NCI-H526 (cell line): ENCODE data around the gene ZNF763.
"Not testable (repeated sequence)": the region's sequence is repeated elsewhere in the genome, so short reads cannot be mapped to it uniquely, and the experiment has no call there.

ENCODE experiments used
- DNase-seq, 2 experiments: peaks; one replicate each; lab custom pipeline; 2025; lab: John Stamatoyannopoulos, UW

ZNF763 gene

DNA sequence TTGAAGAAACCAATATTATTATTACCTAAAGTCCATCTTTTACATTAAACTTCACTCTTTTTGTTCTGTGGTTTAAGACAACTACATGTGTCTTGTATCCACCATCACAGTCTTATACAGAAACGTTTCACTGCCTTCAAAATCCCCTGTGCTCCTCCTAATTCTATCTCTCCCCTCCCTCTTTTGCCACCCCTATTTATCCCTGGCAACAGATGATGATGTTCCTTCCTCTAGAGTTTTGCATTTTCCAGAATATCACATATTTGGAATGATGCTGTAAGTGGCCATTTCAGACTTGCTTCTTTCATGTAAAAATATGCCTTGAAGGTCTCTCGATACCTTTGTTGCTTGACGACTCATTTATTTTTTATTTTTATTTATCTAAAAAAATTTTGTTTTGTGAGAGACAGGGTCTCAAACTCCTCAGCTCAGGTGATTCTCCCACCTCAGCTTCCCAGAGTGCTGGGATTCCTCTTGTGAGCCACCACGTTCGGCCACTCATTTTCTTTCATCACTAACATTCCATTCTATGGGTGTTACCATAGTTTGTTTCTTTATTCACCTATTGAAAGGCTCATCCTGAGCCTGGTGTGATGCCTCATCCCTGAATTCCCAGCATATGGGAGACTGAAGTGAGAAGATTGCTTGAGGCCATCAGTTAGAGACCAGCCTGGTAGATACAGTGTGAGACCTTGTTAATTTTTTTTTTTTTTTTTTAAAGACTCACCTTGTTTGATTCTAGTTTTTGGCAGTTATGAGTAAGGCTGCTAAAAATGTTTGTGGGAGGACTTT is 8.4 kb downstream of the ZNF763 start:
- DNase-seq, result no peak

DNA sequence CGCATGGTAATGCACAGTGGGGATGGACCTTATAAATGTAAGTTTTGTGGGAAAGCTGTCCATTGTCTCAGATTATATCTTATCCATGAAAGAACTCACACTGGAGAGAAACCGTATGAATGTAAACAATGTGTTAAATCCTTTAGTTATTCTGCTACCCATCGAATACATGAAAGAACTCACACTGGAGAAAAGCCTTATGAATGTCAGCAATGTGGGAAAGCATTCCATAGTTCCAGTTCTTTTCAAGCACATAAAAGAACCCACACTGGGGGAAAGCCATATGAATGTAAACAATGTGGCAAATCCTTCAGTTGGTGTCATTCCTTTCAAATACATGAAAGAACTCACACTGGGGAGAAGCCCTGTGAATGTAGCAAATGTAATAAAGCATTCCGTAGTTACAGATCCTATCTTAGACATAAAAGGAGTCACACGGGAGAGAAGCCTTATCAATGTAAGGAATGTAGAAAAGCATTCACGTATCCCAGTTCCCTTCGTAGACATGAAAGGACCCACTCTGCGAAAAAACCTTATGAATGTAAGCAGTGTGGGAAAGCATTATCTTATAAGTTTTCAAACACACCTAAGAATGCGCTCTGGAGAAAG is 13.8 kb downstream of the ZNF763 start:
- no peak for DNase-seq

DNA sequence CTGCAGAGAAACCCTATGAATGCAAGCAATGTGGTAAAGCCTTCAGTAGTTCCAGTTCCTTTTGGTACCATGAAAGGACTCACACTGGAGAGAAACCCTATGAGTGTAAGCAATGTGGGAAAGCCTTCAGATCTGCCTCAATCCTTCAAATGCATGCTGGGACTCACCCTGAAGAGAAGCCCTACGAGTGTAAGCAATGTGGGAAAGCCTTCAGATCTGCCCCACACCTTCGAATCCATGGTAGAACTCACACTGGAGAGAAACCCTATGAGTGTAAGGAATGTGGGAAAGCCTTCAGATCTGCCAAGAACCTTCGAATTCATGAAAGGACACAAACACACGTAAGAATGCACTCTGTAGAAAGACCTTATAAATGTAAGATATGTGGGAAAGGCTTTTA is 14.7 kb downstream of the ZNF763 start:
- DNase-seq, result no peak

DNA sequence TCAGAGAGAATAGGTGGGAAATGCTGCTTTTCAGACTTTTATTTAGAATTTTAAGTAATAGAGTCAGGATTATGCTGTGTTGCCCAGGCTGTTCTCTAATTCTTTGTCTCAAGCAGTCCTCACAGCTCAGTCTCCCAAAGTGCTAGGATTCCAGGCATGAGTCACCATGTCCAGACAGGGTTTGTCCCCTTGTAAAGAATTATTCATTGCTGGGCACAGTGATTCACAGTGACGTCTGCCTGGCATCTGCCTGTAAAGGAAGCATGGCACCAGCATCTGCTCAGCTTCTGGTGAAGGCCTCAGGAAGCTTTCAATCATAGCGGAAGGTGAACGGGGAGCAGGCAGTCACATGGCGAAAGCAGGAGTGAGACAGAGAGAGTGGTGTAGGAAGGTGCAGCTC is 17.7 kb downstream of the ZNF763 start:
- DNase-seq, result no peak

DNA sequence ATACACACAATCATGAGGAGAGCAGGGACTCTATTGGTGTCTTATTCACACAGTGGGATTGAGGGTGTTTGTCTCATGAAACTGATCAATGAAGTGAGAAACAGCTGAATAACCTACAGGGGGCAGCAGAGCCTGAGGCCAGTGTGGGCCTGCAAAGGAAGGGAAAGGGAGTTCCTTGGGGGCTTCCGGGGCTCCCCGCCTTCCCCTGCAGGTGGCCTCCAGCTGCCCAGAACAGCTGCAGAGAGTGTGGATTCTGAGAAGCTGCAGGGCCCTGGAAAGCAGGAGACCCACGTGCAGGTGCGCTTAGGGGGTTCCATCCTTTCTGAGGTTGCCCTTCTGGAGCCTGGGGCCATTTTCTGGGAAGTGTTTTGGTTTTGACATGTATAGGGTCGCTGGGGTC is 20.1 kb downstream of the ZNF763 start:
- peak in 1 of 2 experiments; percentile 12 for DNase-seq

DNA sequence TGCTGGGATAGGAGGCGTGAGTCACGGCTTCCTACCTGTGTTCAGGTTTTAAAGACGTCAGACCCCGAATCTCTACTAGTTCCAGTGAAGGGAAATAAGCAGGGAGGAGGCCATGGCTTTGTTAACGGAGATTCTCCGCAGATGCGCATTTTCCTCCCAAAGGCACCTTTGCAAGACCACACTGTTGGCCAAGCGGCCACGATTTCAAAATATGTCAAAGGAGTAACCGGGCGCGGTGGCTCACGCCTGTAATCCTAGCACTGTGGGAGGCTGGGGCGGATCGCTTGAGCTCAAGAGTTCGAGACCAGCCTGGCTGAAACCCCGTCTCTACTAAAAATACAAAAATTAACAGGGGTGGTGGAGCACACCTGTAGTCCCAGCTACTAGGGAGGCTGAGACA is 21.9 kb downstream of the ZNF763 start:
- no peak for DNase-seq

DNA sequence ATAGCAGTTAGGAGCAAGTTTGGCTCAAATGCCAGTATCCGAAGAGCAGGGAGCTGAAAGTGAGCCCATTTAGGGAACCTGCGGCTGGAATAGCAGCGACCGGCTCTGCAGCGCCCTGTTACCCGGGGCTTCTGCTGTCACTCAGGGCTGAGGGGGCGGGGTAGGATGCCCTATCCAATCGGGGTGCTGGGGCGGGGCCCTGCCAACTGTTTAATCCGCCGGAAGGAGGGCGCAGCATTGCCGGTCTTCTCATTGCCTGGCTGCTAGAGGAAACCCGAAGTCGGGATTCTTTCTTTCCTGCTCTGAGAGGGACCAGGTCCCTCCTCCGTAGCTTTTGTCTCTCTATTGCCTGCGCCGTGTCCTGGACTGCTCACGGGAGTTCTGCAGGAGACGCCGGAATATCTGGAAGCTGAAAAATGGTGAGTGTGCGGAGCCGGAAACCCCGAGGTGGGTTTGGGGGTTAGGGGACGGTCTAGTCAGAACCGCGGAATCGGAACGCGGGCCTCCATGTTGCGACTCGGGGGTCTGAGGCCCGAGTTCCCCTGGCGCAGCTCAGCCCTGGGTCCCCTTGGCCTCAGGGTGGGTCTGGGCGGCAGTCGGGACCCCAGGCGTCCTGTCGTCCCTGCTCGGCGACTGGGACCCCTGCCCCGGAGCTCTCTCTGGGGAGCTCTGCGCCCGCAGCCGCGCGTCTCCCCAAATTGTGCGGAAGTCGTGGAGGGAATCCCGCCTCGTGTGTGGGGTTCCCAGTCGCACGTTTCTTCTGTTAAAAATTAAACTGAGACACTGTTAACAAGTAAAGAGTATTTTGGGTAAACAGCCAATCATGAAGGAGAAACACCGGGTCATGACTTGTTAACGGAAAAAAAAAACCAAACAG is 22.8 kb downstream of the ZNF763 start:
- peak; percentile 88 to 95 for DNase-seq

DNA sequence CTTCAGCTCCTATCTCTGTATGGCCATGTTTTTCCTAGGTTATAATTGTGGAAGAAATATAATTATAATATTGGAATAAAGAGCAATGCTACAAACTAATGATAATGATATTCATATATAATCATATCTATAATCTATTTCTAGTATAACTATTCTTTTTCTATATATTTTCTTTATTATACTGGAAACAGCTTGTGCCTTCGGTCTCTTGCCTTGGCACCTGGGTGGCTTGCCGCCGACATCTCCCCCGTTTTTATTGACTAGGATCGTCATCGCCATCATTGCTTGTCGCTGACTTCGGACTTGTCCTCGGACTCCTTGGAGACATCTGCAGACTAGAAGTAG is 24.2 kb downstream of the ZNF763 start:
- no peak for DNase-seq

DNA sequence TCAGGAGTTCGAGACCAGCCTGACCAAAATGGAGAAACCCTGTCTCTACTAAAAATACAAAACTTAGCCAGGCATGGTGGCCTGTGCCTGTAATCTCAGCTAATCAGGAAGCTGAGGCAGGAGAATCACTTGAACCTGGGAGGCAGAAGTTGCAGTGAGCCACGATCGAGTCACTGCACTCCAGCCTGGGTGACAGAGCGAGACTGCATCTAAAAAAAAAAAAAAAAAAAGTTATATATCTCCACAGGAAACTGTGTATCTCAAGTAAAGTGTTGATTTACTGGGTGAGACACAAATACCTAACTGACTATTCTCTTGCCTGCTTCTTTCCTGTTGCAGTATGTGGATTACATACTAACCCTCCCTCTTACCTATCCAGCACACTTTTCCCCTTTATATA is 27.1 kb downstream of the ZNF763 start:
- not testable (repeated sequence) for DNase-seq

DNA sequence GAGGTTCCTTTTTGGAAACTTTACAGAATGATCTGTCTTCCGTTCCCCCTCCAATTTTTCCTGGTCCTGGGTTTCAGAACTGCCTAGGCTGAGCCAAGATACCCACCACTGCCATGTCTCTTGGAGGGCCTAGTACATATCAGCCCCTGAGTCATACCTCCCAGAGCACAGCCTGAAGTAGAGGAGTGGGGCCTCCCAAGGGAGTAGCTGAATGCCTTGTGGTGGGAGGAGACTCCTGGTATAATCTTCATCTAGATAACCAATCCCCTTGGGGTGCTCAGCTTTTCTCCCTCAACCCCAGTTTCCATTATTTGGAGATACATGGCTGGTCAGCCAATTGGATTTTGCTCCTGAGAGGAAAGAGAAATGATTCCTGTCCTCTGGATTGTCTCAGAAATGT is 30.3 kb downstream of the ZNF763 start:
- no peak for DNase-seq

DNA sequence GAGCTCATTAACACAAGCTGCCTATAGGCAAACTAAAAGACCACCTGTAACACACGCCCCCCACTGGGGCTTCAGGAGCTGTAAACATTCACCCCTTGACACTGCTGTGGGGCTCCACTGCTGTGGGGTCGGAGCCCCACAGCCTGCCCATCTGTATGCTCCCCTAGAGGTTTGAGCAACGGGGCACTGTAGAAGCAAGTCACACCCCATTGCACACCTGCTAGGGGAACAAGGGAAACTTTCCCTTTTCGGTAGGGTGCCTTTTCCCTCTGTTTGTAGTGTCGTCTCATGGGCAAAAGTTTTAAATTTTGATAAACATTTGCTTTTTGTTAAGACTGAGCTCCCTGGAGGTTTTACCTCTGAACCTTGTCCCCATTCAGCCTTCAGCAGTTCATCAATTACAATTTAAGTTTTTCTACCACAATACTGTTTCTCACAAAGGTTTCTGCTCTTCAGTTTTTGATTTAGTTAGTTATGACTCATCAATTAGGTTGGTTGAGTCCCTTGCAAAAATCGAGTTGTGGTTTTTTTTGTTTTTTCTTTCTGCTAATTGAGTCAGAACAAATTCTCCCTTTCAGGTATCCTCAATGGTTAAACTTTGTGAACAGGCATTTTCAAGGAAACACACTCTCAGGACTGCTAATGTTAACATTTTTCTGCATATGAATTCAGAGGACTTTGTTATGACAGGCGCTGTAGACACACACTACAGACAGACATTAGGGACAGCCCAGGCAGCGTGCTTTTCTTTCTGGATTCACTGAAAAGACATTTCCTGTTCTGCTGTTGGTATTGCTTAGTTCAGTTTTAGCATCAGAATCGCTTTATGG is 35.5 kb downstream of the ZNF763 start:
- DNase-seq, result no peak

DNA sequence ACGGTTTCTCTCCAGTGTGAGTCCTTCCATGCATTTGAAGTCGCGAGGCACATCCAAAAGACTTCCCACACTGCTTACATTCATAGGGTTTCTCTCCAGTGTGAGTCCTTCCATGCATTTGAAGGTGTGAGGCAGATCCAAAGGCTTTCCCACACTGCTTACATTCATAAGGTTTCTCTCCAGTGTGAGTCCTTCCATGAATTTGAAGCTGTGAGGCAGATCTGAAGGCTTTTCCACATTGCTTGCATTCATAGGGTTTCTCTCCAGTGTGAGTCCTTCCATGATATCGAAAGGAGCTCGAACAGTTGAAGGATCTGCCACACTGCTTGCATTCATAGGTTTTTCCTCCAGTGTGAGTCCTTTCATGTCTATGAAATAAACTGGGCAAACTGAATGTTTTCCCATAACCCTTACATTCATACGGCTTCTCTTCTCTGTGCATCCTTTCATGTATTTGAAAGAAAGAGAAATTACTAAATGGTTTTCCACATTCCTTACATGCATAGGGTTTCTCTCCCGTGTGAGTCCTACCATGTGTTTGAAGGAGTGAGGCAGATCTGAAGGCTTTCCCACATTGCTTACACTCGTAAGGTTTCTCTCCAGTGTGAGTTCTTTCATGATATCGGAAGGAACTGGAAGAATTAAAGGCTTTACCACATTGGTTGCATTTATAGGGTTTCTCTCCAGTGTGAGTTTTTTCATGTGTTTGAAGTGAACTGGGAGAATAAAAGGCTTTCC is 50.3 kb downstream of the ZNF763 start:
- no peak for DNase-seq

DNA sequence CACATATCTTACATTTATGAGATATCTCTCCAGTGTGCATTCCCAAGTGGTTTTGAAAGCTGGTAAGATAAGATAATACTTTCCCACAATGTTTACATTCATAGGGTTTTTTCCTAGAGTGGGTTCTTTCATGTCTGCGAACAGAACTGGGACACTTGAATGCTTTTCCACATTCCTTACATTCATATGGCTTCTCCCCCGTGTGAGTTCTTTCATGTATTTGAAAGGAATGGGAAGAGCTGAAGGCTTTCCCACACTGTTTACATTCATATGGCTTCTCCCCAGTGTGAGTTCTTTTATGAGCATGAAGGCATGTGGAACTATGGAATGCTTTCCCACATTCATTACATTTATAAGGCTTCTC is 50.9 kb downstream of the ZNF763 start:
- no peak for DNase-seq
